HAP-1 (cell line): ENCODE measurements around the gene PRAMEF13.
"Not testable (repeated sequence)": the region's sequence is repeated elsewhere in the genome, so short reads cannot be mapped to it uniquely, and the experiment has no call there.

ENCODE experiments used
- DNase-seq, 2 experiments: peaks; one replicate each; pipeline ENCODE4 v3.0.0-alpha.2; 2016 to 2020; ENCODE audit warnings: low spot score in 2 of 2
- H3K27me3 ChIP-seq: fragments of 250-450 bp; sonication (Bioruptor Pico); 2 replicates; pipeline ENCODE4 v1.5.1; 2020; ENCODE audit warnings: low read depth, mild to moderate bottlenecking, moderate library complexity
- H3K36me3 ChIP-seq: fragments of 250-450 bp; sonication (Bioruptor Pico); replicated peaks from 2 replicates; pipeline ENCODE4 v1.5.1; 2020; ENCODE audit warnings: mild to moderate bottlenecking
- H3K4me1 ChIP-seq: fragments of 250-450 bp; sonication (Bioruptor Pico); 2 replicates; pipeline ENCODE4 v1.5.1; 2020; ENCODE audit warnings: mild to moderate bottlenecking
- H3K4me3 ChIP-seq: fragments of 250-450 bp; sonication (Bioruptor Pico); 2 replicates; pipeline ENCODE4 v1.5.1; 2020; ENCODE audit warnings: mild to moderate bottlenecking, moderate library complexity
- H3K9me3 ChIP-seq: fragments of 250-450 bp; sonication (Bioruptor Pico); 2 replicates; pipeline ENCODE4 v1.5.1; 2020; ENCODE audit warnings: mild to moderate bottlenecking, moderate library complexity
- in situ Hi-C: fragments of 300-500 bp; cut with MboI; formaldehyde crosslinking; loops from 3 replicates; pipeline ENCODE4 v1.14.3; 2020; ENCODE audit warnings: low sequenced_read_pairs, inconsistent platforms, mixed read lengths

PRAMEF13 gene

GRCh38 chr1:13227271-13228055 lies 26.3 kb upstream of the PRAMEF13 start:
- DNase-seq, H3K4me1 ChIP-seq, H3K9me3 ChIP-seq, H3K36me3 ChIP-seq, H3K4me3 ChIP-seq, H3K27me3 ChIP-seq, in situ Hi-C loops: not testable (repeated sequence)

- DNase-seq, H3K9me3 ChIP-seq, H3K4me3 ChIP-seq, H3K36me3 ChIP-seq, H3K4me1 ChIP-seq, in situ Hi-C loops, H3K27me3 ChIP-seq: not testable (repeated sequence)
Observed at GRCh38 chr1:13225675-13226204, 24.5 kb upstream of the PRAMEF13 start, which contains the start of gene PRAMEF18. TSS of gene PRAMEF18 (minus strand) at chr1:13226154. CDS start at chr1:13226106, 48 bp downstream.

- H3K27me3 ChIP-seq, result no peaks in the 10 kb centered on the region
- no peaks in the 10 kb centered on the region for H3K36me3 ChIP-seq
- H3K4me1 ChIP-seq, result no peaks in the 10 kb centered on the region
- in situ Hi-C loops, result no loop called here
- no peak overlapping the region for H3K4me3 ChIP-seq
- no peaks in the 10 kb centered on the region for H3K9me3 ChIP-seq
- no peak for DNase-seq
Observed at GRCh38 chr1:13224480-13225060, 23.4 kb upstream of the PRAMEF13 start.

- H3K36me3 ChIP-seq, H3K9me3 ChIP-seq, in situ Hi-C loops: not testable (repeated sequence)
Observed at GRCh38 chr1:13222788-13223187, 21.6 kb upstream of the PRAMEF13 start.

GRCh38 chr1:13219203-13219602 lies 18.0 kb upstream of the PRAMEF13 start:
- in situ Hi-C loops, H3K36me3 ChIP-seq, H3K4me1 ChIP-seq, H3K9me3 ChIP-seq, H3K27me3 ChIP-seq, H3K4me3 ChIP-seq, DNase-seq: not testable (repeated sequence)

More at GRCh38 chr1:13222788-13223187, 21.6 kb upstream of the PRAMEF13 start:
- H3K4me3 ChIP-seq, H3K27me3 ChIP-seq, H3K4me1 ChIP-seq, DNase-seq: not testable (repeated sequence)

- H3K27me3 ChIP-seq, H3K9me3 ChIP-seq, H3K4me3 ChIP-seq, DNase-seq, H3K4me1 ChIP-seq, H3K36me3 ChIP-seq, in situ Hi-C loops: not testable (repeated sequence)
Observed at GRCh38 chr1:13216619-13217018, 15.4 kb upstream of the PRAMEF13 start.

- H3K9me3 ChIP-seq, H3K27me3 ChIP-seq, DNase-seq, in situ Hi-C loops, H3K36me3 ChIP-seq, H3K4me1 ChIP-seq, H3K4me3 ChIP-seq: not testable (repeated sequence)
Observed at GRCh38 chr1:13208712-13209111, 7.5 kb upstream of the PRAMEF13 start.

- in situ Hi-C loops, H3K4me3 ChIP-seq, H3K4me1 ChIP-seq, H3K27me3 ChIP-seq, H3K36me3 ChIP-seq, H3K9me3 ChIP-seq, DNase-seq: not testable (repeated sequence)
Observed at GRCh38 chr1:13171548-13171947, 29.7 kb downstream of the PRAMEF13 start, which contains the start of gene PRAMEF9. TSS of gene PRAMEF9 (plus strand) at chr1:13171848. CDS start at chr1:13175281, 3,433 bp downstream.

GRCh38 chr1:13165531-13165930 lies 35.7 kb downstream of the PRAMEF13 start, which contains the start of gene HNRNPCL4:
TSS of gene HNRNPCL4 (minus strand) at chr1:13165631. CDS start at chr1:13165467, 164 bp downstream.
- DNase-seq, H3K27me3 ChIP-seq, H3K36me3 ChIP-seq, H3K9me3 ChIP-seq, H3K4me3 ChIP-seq, in situ Hi-C loops, H3K4me1 ChIP-seq: not testable (repeated sequence)

- in situ Hi-C loops, H3K27me3 ChIP-seq, H3K36me3 ChIP-seq, H3K4me1 ChIP-seq, DNase-seq, H3K4me3 ChIP-seq, H3K9me3 ChIP-seq: not testable (repeated sequence)
Observed at GRCh38 chr1:13155909-13156308, 45.3 kb downstream of the PRAMEF13 start, which contains the start of gene PRAMEF26. TSS of gene PRAMEF26 (minus strand) at chr1:13156009. CDS start at chr1:13153095, 2,914 bp downstream.
